ENCODE measurements around the gene KLHL26. TPM values are rescaled to one million over a fixed set of nuclear protein-coding genes. Genes with fewer than 3 reads are reported as not detected.

KLHL26 gene
- total RNA-seq, 1 experiment from 2014 or later, result 17.1 TPM

- TF ChIP-seq SP1 (IDR thresholded peaks at IDR 0.05; ENCODE audit: low read depth) (no peak), RAD21 (IDR thresholded peaks at IDR 0.05; ENCODE audit: low read depth) (no peak), ZNF274 (IDR thresholded peaks at IDR 0.05; ENCODE audit: low read depth, low read length) (no peak), POLR2A (IDR thresholded peaks at IDR 0.05; ENCODE audit: borderline replicate concordance, extremely low read depth, insufficient read depth, insufficient read length) (no peak), EZH2 (IDR thresholded peaks at IDR 0.05) (no peak), POLR2AphosphoS5 (IDR thresholded peaks at IDR 0.05; ENCODE audit: low read depth, low read length) (no peak)
These were observed 12.7 kb downstream of the KLHL26 start (continued) for GRCh38 chr19:18649371-18650020.

DNA sequence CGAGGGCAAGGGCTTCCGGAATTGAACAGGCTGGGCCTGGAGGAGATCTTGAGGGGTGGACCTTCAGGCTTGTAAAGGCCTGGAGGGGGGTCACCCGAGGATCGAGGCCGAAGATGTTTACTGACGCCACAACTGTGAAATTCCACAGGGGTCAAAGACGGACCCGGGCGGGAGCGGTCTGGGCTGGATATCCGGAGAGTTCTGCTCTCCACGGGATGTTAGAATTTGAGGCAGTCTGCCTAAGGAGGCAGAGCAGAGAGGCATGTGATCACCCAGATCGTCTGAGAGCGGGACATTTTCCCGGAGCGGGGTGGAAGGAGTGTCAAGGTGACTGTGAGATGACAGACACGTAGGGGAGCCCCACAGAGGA, 13.2 kb downstream of the KLHL26 start:
- ChIA-PET POLR2A (no interaction called here), CTCF (no interaction called here), RAD21 (ENCODE audit: low non-redundant PET in 1 of 2, low total read pairs in 2 of 2, uncharacterized antibody in 2 of 2, unreplicated experiment in 2 of 2) (no interaction called here)
- ATAC-seq (no peak), DNase-seq (ENCODE audit: low read depth, low spot score) (no peak)
- peaks cover 7% of the 10 kb centered on the region; the same call in 1 of the 2 replicates for H3K79me2 ChIP-seq (ENCODE audit: insufficient read depth, low read length)
- no peaks in the 10 kb centered on the region for H4K20me1 ChIP-seq (ENCODE audit: insufficient read depth)
- H2AFZ ChIP-seq (ENCODE audit: low read depth, low read length, poor library complexity, severe bottlenecking), result no peak overlapping the region
- H3K9me2 ChIP-seq (ENCODE audit: insufficient read depth), result no peaks in the 10 kb centered on the region
- no peak overlapping the region for H3K4me3 ChIP-seq (replicated peaks in 1 of 2; ENCODE audit: low read depth in 1 of 2, low read length in 2 of 2)
- H3K27me3 ChIP-seq (ENCODE audit: insufficient read depth, low read length), result no peaks in the 10 kb centered on the region
- H3K27ac ChIP-seq (ENCODE audit: low read depth, low read length), result no peak overlapping the region
- H3K36me3 ChIP-seq (ENCODE audit: control insufficient read depth in 1 of 2, insufficient read depth in 2 of 2, low read length in 2 of 2), result no peaks in the 10 kb centered on the region
- H3K4me2 ChIP-seq (ENCODE audit: low read length), result no peak overlapping the region
- H3K9me3 ChIP-seq (ENCODE audit: control insufficient read depth in 1 of 2, insufficient read depth in 1 of 2, low read depth in 1 of 2, low read length in 2 of 2), result no peaks in the 10 kb centered on the region
- intact Hi-C loops (cut with micrococcal nuclease), result no loop called here
- TF ChIP-seq SRF (IDR thresholded peaks at IDR 0.05; ENCODE audit: low read depth) (no peak), SP1 (IDR thresholded peaks at IDR 0.05; ENCODE audit: low read depth) (no peak), ZFX (IDR thresholded peaks at IDR 0.05) (no peak), TCF7L2 (IDR thresholded peaks at IDR 0.05; ENCODE audit: borderline replicate concordance, extremely low read depth, insufficient read depth, insufficient read length) (no peak), CEBPB (IDR thresholded peaks at IDR 0.05; ENCODE audit: low read depth) (no peak), ELF1 (IDR thresholded peaks at IDR 0.05; ENCODE audit: borderline replicate concordance, low read depth) (no peak), CTCF (IDR thresholded peaks at IDR 0.05 in 2 of 3, conservative IDR thresholded peaks at IDR 0.05 in 1 of 3; ENCODE audit: borderline replicate concordance in 1 of 3, insufficient read depth in 1 of 3, low read depth in 2 of 3, low read length in 2 of 3) (no peak), EGR1 (IDR thresholded peaks at IDR 0.05; ENCODE audit: low read depth) (no peak), JUND (IDR thresholded peaks at IDR 0.05) (no peak), REST (IDR thresholded peaks at IDR 0.05; ENCODE audit: low read depth) (no peak), EZH2 (IDR thresholded peaks at IDR 0.05) (no peak), YY1 (IDR thresholded peaks at IDR 0.05; ENCODE audit: extremely low read depth, insufficient replicate concordance, low read depth, low read length) (no peak), CBX3 (IDR thresholded peaks at IDR 0.05; ENCODE audit: low read depth) (no peak), SIN3A (IDR thresholded peaks at IDR 0.05; ENCODE audit: low read depth) (no peak), POLR2A (IDR thresholded peaks at IDR 0.05; ENCODE audit: borderline replicate concordance, extremely low read depth, insufficient read depth, insufficient read length) (no peak)
- TF ChIP-seq, protein P1, sequence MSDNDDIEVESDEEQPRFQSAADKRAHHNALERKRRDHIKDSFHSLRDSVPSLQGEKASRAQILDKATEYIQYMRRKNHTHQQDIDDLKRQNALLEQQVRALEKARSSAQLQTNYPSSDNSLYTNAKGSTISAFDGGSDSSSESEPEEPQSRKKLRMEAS (IDR thresholded peaks at IDR 0.05), result no peak
- TF ChIP-seq, protein P2, sequence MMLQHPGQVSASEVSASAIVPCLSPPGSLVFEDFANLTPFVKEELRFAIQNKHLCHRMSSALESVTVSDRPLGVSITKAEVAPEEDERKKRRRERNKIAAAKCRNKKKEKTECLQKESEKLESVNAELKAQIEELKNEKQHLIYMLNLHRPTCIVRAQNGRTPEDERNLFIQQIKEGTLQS (IDR thresholded peaks at IDR 0.05), result no peak
- H3K4me1 ChIP-seq (ENCODE audit: control insufficient read depth in 1 of 2, insufficient read depth in 2 of 2, low read length in 2 of 2), result no peaks in the 10 kb centered on the region
- no TSS peak for BruUV-seq (replicated peaks)
- no peak overlapping the region for H3K9ac ChIP-seq (ENCODE audit: low read length)

Data from HCT116 (cell line).